Stomach smooth muscle (tissue), 2 donors: ENCODE results near the gene AKAP13.

Source experiments
- H3K27ac ChIP-seq: one replicate; pipeline ENCODE4 v1.7.0; 2013; ENCODE audit warnings: mild to moderate bottlenecking, low read length, inconsistent platforms
- H3K27me3 ChIP-seq, 2 donors: one replicate each; pipeline ENCODE4 v1.7.0; 2013; ENCODE audit warnings: low read length in 2 of 2; ENCODE audit not compliant: insufficient read depth in 2 of 2, control insufficient read depth in 1 of 2
- H3K36me3 ChIP-seq, 2 donors: one replicate each; pipeline ENCODE4 v1.7.0; 2013; ENCODE audit warnings: low read length in 2 of 2; ENCODE audit not compliant: control insufficient read depth in 2 of 2, insufficient read depth in 2 of 2
- H3K4me1 ChIP-seq: one replicate; pipeline ENCODE4 v1.7.0; 2013; ENCODE audit warnings: low read length; ENCODE audit not compliant: control insufficient read depth, insufficient read depth
- H3K4me3 ChIP-seq, 2 donors: one replicate each; pipeline ENCODE4 v1.7.0; 2013; ENCODE audit warnings: low read length in 2 of 2
- H3K9ac ChIP-seq, 2 donors: one replicate each; pipeline ENCODE4 v1.7.0; 2013; ENCODE audit warnings: low read length in 2 of 2, mild to moderate bottlenecking in 1 of 2
- H3K9me3 ChIP-seq, 2 donors: one replicate each; pipeline ENCODE4 v1.7.0; 2013; ENCODE audit warnings: low read length in 2 of 2; ENCODE audit not compliant: control insufficient read depth in 2 of 2
- donor health status: healthy.
- donor health status: Pancreatic carcinoma.

AKAP13 gene

DNA sequence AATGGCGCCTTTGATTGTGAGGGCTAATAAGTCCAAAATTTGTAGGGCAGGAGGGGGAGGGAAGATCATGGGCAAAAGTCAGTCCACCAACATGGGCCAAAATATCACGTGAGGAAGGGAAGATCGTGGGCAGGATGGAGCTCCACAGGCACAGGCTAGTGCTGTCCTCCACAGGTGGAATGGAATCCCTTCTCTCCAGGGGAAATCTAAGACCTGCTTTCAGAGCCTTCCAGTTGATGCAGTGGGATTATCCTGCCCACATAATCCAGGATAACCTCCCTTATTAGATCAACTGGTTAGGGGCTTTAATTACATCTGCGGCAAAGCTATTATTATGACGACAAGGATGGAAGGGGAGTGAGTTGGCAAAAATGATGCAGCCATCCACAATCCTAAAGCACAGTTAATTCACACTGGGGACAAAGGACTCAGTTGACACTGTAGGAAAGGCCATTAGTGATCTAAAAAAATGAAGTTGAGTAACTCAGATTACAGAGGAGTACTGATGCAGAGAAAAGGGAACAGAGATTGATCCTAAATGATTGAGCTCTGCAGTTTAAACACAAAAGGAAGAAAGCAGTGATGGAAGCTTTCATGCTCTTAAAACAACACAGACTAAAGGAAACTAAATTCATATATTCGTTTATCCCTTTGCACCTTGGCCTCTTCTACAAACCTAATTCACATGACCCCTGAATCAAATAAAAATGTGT lies 159.8 kb downstream of the AKAP13 start:
- Histone ChIP-seq H3K27ac (no peak overlapping the region), H3K4me1 (peaks cover 11% of the 10 kb centered on the region), H3K27me3 (no peaks in the 10 kb centered on the region)

DNA sequence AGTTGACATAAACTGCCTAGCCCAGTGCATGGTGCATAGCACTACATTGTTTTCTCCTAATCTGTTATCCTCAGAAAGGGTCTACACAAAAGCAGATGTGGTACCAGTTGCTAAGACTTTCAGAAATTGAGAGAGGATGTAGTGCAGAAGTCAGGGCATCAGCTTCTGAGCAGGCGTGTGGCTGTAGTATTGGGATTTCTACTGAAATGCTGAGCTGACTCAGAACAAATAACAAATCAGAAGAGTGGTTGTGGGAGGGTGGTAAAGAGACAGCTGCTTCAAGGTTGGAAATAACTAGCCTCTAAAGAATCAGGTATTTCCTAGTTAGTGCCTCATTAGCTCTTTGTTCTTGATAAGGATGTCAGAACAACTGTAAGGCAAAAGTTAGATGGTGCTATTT lies 161.3 kb downstream of the AKAP13 start:
- no peak overlapping the region for H3K9ac ChIP-seq
- H3K36me3 ChIP-seq: no peaks in the 10 kb centered on the region
- no peak overlapping the region for H3K27ac ChIP-seq
- no peaks in the 10 kb centered on the region for H3K9me3 ChIP-seq
- no peak overlapping the region for H3K4me3 ChIP-seq
- H3K4me1 ChIP-seq: peaks cover 11% of the 10 kb centered on the region
- no peaks in the 10 kb centered on the region for H3K27me3 ChIP-seq

More for the DNA sequence above, 159.8 kb downstream of the AKAP13 start:
- Histone ChIP-seq H3K9me3 (no peaks in the 10 kb centered on the region), H3K9ac (no peak overlapping the region), H3K36me3 (no peaks in the 10 kb centered on the region), H3K4me3 (no peak overlapping the region)

DNA sequence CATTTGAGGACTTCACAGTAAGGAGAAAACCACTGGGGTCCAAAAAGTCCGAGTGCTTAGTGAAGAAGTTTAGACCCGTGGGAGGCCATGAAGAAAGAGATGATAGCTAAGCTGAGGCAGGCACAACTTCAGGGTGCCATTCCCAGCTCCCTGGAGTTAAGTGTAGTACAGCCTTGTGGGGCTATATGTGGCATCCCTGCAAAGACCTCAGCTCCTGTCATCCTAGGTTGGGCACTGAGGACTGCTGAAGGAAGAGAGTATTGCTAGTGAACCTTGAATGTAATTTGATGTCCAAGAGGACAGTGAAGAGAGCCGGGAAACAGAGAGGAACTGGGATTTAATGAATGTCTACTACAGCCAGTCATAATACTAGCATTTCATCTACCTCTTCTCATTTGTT lies 162.1 kb downstream of the AKAP13 start:
- Histone ChIP-seq H3K9ac (no peak overlapping the region), H3K9me3 (no peaks in the 10 kb centered on the region), H3K4me1 (peaks cover 11% of the 10 kb centered on the region), H3K4me3 (no peak overlapping the region), H3K27ac (no peak overlapping the region), H3K36me3 (no peaks in the 10 kb centered on the region), H3K27me3 (no peaks in the 10 kb centered on the region)

DNA sequence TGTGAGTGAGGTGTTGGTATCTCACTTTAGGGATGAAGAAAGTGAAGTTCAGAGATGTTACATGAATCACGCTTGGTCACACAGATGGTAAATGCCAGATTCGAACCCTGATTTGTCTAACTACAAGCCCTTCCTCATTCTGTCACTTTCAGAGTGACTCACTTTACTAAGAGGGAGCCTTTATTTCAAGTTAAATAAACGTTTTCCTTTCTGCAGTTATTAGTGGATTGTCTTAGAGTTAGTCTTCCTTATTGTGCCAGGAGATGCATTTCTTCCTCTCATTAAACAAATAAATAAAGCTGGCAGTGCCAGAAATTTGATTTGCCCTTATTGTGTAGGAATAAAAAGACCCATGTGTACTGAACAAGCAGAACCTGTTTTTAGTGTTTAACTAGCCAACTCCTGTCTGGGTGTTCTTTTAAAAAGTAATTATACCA lies 162.5 kb downstream of the AKAP13 start:
- Histone ChIP-seq H3K4me1 (peaks cover 11% of the 10 kb centered on the region), H3K27ac (no peak overlapping the region), H3K4me3 (no peak overlapping the region), H3K9me3 (no peaks in the 10 kb centered on the region), H3K9ac (no peak overlapping the region), H3K36me3 (no peaks in the 10 kb centered on the region), H3K27me3 (no peaks in the 10 kb centered on the region)

DNA sequence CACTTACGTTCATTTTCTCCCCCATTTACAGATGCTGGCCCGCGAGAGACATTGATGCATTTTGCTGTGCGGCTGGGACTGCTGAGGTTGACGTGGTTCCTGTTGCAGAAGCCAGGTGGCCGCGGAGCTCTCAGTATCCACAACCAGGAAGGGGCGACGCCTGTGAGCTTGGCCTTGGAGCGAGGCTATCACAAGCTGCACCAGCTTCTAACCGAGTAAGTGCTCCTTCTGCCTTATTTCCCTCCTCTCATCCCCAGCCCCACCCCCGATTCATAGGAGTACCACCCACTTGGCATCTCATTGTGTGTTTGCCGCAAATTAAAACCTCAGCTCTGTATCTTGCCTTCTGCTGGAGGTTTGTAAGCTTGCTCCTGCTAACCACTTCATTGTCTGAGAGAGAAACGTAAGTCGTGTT lies 163.3 kb downstream of the AKAP13 start:
- H3K27me3 ChIP-seq: no peaks in the 10 kb centered on the region
- H3K9me3 ChIP-seq: no peaks in the 10 kb centered on the region
- no peaks in the 10 kb centered on the region for H3K36me3 ChIP-seq
- H3K9ac ChIP-seq: peak overlapping the region in 1 of 2 donors; percentile 11
- H3K4me3 ChIP-seq: peak overlapping the region; percentile 5 to 52
- peaks cover 11% of the 10 kb centered on the region for H3K4me1 ChIP-seq
- H3K27ac ChIP-seq: no peak overlapping the region

DNA sequence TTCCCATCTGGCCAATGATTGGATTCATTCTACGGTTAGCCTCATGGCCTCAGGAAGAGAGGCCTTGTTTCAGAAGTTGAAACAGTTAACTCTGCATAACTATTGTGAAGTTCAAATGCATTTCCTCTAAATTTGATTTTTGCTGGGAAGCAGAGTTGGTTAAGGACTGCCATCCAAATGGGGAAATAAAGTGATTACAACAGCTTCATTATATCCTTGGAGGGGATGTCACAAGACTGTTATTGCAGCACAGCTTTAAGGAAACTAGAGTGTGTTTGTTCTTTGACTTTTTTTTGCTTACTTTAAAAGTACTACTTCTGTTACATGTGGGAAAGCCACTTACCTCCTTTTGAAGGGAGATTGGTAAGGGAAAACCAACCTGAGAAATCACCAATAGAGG lies 164.8 kb downstream of the AKAP13 start:
- no peaks in the 10 kb centered on the region for H3K27me3 ChIP-seq
- no peak overlapping the region for H3K27ac ChIP-seq
- H3K4me1 ChIP-seq: peaks cover 11% of the 10 kb centered on the region
- H3K9ac ChIP-seq: no peak overlapping the region
- no peaks in the 10 kb centered on the region for H3K9me3 ChIP-seq
- H3K36me3 ChIP-seq: no peaks in the 10 kb centered on the region
- H3K4me3 ChIP-seq: no peak overlapping the region

DNA sequence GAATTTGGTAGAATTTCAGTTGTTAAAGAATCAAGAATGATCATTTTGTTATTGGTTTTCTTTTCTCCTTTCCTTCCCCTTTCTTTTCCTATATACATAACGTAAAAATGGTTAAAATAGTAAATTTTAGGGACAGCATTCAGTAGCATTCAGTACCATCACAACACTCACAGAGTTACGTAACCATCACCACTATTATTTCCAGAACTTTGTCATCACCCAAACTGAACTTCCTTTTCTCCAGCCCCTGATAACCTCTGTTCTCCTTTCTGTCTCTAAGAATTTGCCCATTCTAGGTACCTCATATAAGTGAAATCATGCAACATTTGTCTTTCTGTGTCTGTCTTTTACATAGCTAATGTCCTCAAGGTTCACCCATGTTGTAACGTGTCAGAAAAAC lies 165.3 kb downstream of the AKAP13 start:
- Histone ChIP-seq H3K4me3 (no peak overlapping the region), H3K27me3 (no peaks in the 10 kb centered on the region), H3K27ac (no peak overlapping the region), H3K9me3 (no peaks in the 10 kb centered on the region), H3K36me3 (no peaks in the 10 kb centered on the region), H3K4me1 (peaks cover 11% of the 10 kb centered on the region), H3K9ac (no peak overlapping the region)

DNA sequence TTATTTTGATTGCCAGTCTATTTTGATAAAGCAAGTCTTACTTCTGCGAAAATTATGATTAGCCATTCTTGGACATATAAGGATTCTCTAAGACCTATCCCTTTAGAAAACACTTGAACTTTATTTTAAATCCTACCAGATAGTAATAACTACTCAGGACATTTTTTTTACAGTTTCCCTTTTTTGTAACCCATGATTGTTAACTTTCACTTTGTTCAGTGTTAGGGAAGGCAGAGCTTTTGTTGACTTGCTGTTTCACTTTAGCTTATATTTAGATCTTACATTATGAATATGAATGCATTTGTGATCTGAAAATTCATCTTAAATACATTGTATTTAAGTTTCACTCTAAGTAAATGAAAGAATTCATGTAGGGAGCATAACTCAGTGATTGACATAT lies 167.0 kb downstream of the AKAP13 start:
- H3K27ac ChIP-seq: no peak overlapping the region
- H3K36me3 ChIP-seq: no peaks in the 10 kb centered on the region
- no peak overlapping the region for H3K9ac ChIP-seq
- H3K4me1 ChIP-seq: peaks cover 11% of the 10 kb centered on the region
- no peak overlapping the region for H3K4me3 ChIP-seq
- no peaks in the 10 kb centered on the region for H3K27me3 ChIP-seq
- no peaks in the 10 kb centered on the region for H3K9me3 ChIP-seq

DNA sequence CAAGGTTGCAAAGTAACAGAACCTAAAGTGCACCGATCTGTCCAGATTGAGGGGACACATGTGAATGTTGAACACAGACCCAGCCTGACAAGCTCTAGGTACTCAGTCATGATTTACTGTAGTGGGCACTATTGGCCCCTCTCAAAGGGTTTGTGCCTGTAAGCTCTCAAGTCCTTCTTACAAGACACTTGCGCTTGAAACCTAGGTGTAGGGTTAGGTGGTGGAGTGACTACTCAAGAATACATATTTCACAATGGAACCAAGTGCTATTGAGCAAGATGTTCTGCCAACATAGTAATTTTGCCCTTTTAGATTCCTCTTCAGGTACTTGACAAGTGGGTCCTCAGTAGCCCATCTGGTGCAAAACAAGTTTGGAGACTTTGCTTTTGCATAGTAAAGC lies 169.9 kb downstream of the AKAP13 start:
- Histone ChIP-seq H3K9me3 (no peaks in the 10 kb centered on the region), H3K9ac (no peak overlapping the region), H3K36me3 (no peaks in the 10 kb centered on the region), H3K4me3 (no peak overlapping the region), H3K27me3 (no peaks in the 10 kb centered on the region), H3K4me1 (no peaks in the 10 kb centered on the region), H3K27ac (no peak overlapping the region)

DNA sequence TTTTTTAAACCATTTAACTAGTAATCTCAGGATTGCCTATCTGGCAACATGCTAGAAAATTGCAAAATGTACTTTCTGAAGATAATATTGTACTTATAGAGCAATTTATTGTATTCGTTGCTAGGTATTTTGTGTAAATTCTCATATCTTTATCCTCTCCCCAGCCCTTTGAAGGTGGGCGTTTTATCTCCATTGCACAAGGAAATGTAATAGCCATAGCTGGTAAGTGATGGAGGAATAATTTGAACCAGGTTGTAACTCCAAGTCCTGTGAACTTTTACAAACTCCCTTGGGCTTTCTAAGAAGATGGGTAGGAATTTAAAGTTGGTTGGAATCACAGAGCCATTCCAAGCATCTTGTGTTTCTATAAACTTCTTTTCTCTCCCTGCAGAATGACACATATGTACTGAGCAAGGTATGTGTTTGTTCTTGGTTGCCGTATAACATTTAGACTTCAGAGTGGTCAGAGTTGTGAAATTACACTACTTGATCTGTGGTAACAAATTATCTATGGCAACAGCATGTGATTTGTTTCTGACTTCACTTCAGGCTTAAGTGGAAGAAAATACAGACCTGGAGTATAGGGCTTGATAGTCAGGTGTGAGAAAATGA lies 170.9 kb downstream of the AKAP13 start:
- Histone ChIP-seq H3K4me3 (no peak overlapping the region), H3K9me3 (no peaks in the 10 kb centered on the region), H3K36me3 (no peaks in the 10 kb centered on the region), H3K27me3 (no peaks in the 10 kb centered on the region), H3K4me1 (no peaks in the 10 kb centered on the region), H3K27ac (no peak overlapping the region), H3K9ac (no peak overlapping the region)

DNA sequence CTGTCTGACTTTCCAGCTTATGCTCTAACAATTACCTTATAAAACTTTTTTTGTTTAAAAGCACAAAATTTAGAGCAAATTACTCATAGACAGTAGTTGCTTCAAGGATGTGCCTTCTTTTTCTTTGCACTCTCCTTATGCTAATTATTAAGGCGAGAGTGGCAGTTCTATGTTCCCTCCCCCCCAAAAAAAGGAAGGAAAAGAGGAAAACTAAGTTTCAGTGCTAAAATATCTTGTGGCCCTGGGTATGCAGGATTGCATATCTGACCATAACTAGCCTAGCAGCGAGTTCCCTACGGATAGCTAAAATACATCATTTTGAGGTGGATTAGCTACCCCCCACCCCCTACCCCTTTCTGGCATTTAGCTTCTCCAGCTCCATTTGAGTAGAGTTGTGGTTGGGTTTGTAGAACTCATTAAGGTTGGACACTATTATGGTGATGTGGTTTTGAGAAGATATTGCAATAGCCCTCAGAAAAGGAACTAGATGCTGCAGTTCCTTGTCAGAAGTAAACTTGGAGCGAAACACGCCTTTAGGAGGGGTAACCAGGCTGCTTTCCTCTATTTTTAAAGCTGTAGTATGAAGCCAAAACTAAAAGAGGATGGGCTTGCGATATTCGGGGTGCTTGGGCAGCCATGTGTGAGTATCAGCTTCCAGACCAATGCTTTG lies 174.6 kb downstream of the AKAP13 start:
- Histone ChIP-seq H3K4me3 (no peak overlapping the region), H3K9me3 (no peaks in the 10 kb centered on the region), H3K36me3 (no peaks in the 10 kb centered on the region), H3K27me3 (no peaks in the 10 kb centered on the region), H3K4me1 (no peaks in the 10 kb centered on the region), H3K27ac (no peak overlapping the region), H3K9ac (no peak overlapping the region)
